CD4-positive, alpha-beta T cell (primary cell): ENCODE measurements around the gene CC2D2A. TPM values are rescaled to one million over a fixed set of nuclear protein-coding genes. Genes with fewer than 3 reads are reported as not detected.

ENCODE experiments used
- ATAC-seq: fragments of 200-7000 bp; cut with Tn5 transposase; one replicate; pipeline ENCODE4 v1.10.0; 2022; ENCODE audit warnings: mild to moderate bottlenecking; ENCODE audit not compliant: poor library complexity
- CTCF ChIA-PET: fragments of 350-600 bp; sonication (Branson Sonifier 250); formaldehyde crosslinking; loops from one replicate; lab custom pipeline; 2021; ENCODE audit warnings: antibody characterized with exemption, inconsistent platforms; lab: Charles Lee
- POLR2A ChIA-PET: fragments of 350-600 bp; sonication (Branson Sonifier 250); formaldehyde crosslinking; loops from one replicate; lab custom pipeline; 2021; ENCODE audit warnings: antibody characterized with exemption, inconsistent platforms; lab: Charles Lee
- DNase-seq, 14 experiments: peaks; one replicate each; pipeline ENCODE4 v3.0.0-alpha.2; 2013 to 2020; ENCODE audit warnings: mixed read lengths in 2 of 14
- H3K27ac ChIP-seq, 2 donors: one replicate each; pipeline versions ENCODE4 v1.5.1 to v1.7.0; 2013; ENCODE audit warnings: low read length in 2 of 2, low read depth in 1 of 2, mild to moderate bottlenecking in 1 of 2
- H3K27me3 ChIP-seq, 2 experiments: 1 replicate in 1 of 2; 2 replicates in 1 of 2; pipeline versions ENCODE4 v1.6.1 to v1.7.0; 2013; ENCODE audit warnings: low read length in 2 of 2, control low read depth in 1 of 2, mild to moderate bottlenecking in 1 of 2, moderate library complexity in 1 of 2; ENCODE audit not compliant: insufficient read depth in 2 of 2, control insufficient read depth in 1 of 2
- H3K36me3 ChIP-seq: one replicate; pipeline ENCODE4 v1.6.1; 2013; ENCODE audit warnings: low read length, control low read depth; ENCODE audit not compliant: insufficient read depth
- H3K4me1 ChIP-seq: one replicate; pipeline ENCODE4 v1.6.1; 2013; ENCODE audit warnings: low read length, control low read depth; ENCODE audit not compliant: insufficient read depth
- H3K4me3 ChIP-seq: one replicate; pipeline ENCODE4 v1.5.1; 2013; ENCODE audit warnings: mild to moderate bottlenecking, low read length, moderate library complexity
- H3K9me3 ChIP-seq, 2 experiments: 1 replicate in 1 of 2; 2 replicates in 1 of 2; pipeline versions ENCODE4 v1.6.1 to v1.7.0; 2013; ENCODE audit warnings: low read length in 2 of 2, mild to moderate bottlenecking in 2 of 2, control low read depth in 1 of 2, moderate library complexity in 1 of 2; ENCODE audit not compliant: control insufficient read depth in 1 of 2, insufficient read depth in 1 of 2
- H3K27ac Mint-ChIP-seq: one replicate; pipeline ENCODE4 v1.8.0; 2020; ENCODE audit warnings: mixed read lengths
- H3K27me3 Mint-ChIP-seq: one replicate; pipeline ENCODE4 v1.8.0; 2021; ENCODE audit warnings: mixed read lengths
- H3K36me3 Mint-ChIP-seq: one replicate; pipeline ENCODE4 v1.8.0; 2021; ENCODE audit warnings: low read depth, mixed read lengths
- H3K4me1 Mint-ChIP-seq: one replicate; pipeline ENCODE4 v1.8.0; 2021; ENCODE audit warnings: low read depth, mixed read lengths
- H3K4me3 Mint-ChIP-seq: one replicate; pipeline ENCODE4 v1.8.0; 2020; ENCODE audit warnings: mild to moderate bottlenecking, mixed read lengths
- H3K9me3 Mint-ChIP-seq: one replicate; pipeline ENCODE4 v1.8.0; 2020; ENCODE audit warnings: mixed read lengths
- intact Hi-C, 2 experiments: fragments of 100-400 bp; cut with DNase I in 1 of 2; cut with micrococcal nuclease in 1 of 2; formaldehyde crosslinking; loops; one replicate each; pipeline versions ENCODE4 v1.15.1 to v1.9.0; 2023 to 2025; cut with DNase I, micrococcal nuclease
- total RNA-seq, 174 experiments: library from RNA in 2 of 174; stranded (reverse) in 2 of 174; gene quantifications; one replicate each; pipeline ENCODE4 v1.2.3 and lab custom pipeline; 2021 to 2026
- TF ChIP-seq, protein P1 (sequence below): fragments of 200-600 bp; IDR thresholded peaks from one replicate; pipeline ENCODE4 v1.8.0; 2022; ENCODE audit warnings: antibody characterized with exemption, mild to moderate bottlenecking

Gene CC2D2A
- total RNA-seq, 2 experiments from 2014 or later, result not detected

DNA sequence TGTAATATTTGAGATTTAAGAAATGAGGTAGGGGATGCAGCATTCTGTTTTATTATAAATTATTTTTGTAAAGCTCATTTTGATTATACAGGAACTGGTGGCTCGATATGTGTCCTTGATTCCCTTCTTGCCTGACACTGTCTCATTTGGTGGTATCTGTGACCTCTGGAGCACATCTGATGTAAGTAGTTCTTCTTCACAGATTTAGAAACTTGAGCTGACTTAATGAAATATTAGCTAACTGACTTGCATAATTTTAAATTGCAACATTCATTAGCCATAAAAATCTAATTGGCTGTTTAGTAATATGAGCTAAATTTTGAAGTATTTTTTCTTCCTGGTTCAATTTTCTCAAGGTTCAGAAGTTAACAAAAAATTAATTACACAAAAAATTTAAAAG, 116.4 kb downstream of the CC2D2A start:
- Mint-ChIP-seq H3K27ac (no peak overlapping the region), H3K36me3 (no peaks in the 10 kb centered on the region), H3K4me3 (no peak overlapping the region), H3K9me3 (no peaks in the 10 kb centered on the region), H3K4me1 (no peaks in the 10 kb centered on the region), H3K27me3 (no peaks in the 10 kb centered on the region)
- no peak overlapping the region for H3K27ac ChIP-seq
- DNase-seq (no peak), ATAC-seq (no peak)
- intact Hi-C loops, result no loop called here
- ChIA-PET CTCF (no interaction called here), POLR2A (no interaction called here)
- no peaks in the 10 kb centered on the region for H3K9me3 ChIP-seq
- H3K36me3 ChIP-seq, result no peaks in the 10 kb centered on the region
- no peaks in the 10 kb centered on the region for H3K27me3 ChIP-seq
- H3K4me1 ChIP-seq, result no peaks in the 10 kb centered on the region
- TF ChIP-seq, protein P1, sequence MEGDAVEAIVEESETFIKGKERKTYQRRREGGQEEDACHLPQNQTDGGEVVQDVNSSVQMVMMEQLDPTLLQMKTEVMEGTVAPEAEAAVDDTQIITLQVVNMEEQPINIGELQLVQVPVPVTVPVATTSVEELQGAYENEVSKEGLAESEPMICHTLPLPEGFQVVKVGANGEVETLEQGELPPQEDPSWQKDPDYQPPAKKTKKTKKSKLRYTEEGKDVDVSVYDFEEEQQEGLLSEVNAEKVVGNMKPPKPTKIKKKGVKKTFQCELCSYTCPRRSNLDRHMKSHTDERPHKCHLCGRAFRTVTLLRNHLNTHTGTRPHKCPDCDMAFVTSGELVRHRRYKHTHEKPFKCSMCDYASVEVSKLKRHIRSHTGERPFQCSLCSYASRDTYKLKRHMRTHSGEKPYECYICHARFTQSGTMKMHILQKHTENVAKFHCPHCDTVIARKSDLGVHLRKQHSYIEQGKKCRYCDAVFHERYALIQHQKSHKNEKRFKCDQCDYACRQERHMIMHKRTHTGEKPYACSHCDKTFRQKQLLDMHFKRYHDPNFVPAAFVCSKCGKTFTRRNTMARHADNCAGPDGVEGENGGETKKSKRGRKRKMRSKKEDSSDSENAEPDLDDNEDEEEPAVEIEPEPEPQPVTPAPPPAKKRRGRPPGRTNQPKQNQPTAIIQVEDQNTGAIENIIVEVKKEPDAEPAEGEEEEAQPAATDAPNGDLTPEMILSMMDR, result no peak
- H3K4me3 ChIP-seq, result no peak overlapping the region

DNA sequence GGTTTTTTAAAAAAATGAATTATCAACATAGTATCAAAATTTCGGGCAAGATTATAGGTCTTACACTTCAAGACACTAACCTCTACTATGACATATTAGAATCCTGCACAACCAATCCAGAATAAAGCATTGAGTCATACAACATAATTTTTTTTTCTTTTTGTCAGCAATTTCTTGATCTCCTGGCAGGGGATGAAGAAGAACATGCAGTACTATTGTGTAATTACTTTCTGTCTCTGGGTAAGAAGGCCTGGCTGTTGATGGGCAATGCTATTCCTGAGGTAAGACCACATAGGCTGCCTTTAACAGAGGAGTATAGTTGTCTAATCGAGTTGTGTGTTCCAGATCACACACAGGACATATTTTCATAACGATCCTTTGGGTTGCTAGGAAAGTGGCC, 118.0 kb downstream of the CC2D2A start:
- CTCF ChIA-PET, result no interaction called here
- no peaks in the 10 kb centered on the region for H3K9me3 Mint-ChIP-seq
- H3K27me3 ChIP-seq, result no peaks in the 10 kb centered on the region
- H3K9me3 ChIP-seq, result no peaks in the 10 kb centered on the region
- TF ChIP-seq, protein P1, result no peak
- H3K4me3 ChIP-seq, result no peak overlapping the region
- H3K27ac ChIP-seq, result no peak overlapping the region
- no peaks in the 10 kb centered on the region for H3K36me3 ChIP-seq
- no peaks in the 10 kb centered on the region for H3K4me1 Mint-ChIP-seq
- H3K4me1 ChIP-seq, result no peaks in the 10 kb centered on the region
- intact Hi-C loops, result no loop called here
- no peak overlapping the region for H3K27ac Mint-ChIP-seq
- no peak overlapping the region for H3K4me3 Mint-ChIP-seq
- no peaks in the 10 kb centered on the region for H3K36me3 Mint-ChIP-seq
- ATAC-seq (no peak), DNase-seq (no peak)
- H3K27me3 Mint-ChIP-seq, result no peaks in the 10 kb centered on the region
- POLR2A ChIA-PET, result no interaction called here

DNA sequence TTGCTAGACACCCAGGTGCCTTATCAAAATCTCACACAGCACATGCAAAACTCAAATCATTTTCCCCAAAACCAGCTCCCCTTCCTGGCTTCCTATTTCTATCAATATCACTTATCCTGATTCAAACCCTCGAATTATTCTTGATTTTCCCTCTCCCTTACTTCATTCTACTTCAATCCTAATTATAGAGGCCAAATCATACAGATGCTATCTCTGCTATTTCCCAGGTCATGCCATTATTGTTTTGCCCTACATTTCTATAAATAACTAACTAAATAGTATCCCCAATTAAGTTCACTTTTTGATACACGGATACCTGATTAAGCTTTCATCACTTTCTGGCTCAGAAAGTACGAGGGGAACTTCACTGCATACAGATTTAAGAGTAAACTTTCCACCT, 123.1 kb downstream of the CC2D2A start:
- ChIA-PET POLR2A (no interaction called here), CTCF (no interaction called here)
- no peaks in the 10 kb centered on the region for H3K9me3 ChIP-seq
- Mint-ChIP-seq H3K9me3 (no peaks in the 10 kb centered on the region), H3K4me1 (no peaks in the 10 kb centered on the region), H3K4me3 (no peak overlapping the region), H3K27ac (no peak overlapping the region), H3K27me3 (no peaks in the 10 kb centered on the region), H3K36me3 (no peaks in the 10 kb centered on the region)
- intact Hi-C loops, result no loop called here
- H3K4me1 ChIP-seq, result no peaks in the 10 kb centered on the region
- no peaks in the 10 kb centered on the region for H3K27me3 ChIP-seq
- no peak overlapping the region for H3K4me3 ChIP-seq
- H3K36me3 ChIP-seq, result no peaks in the 10 kb centered on the region
- no peak for DNase-seq
- H3K27ac ChIP-seq, result no peak overlapping the region
- ATAC-seq, result no peak
- TF ChIP-seq, protein P1, result no peak
